Fibroblast of lung (primary cell): ENCODE data around the gene ITPR1. TPM values are rescaled to one million over a fixed set of nuclear protein-coding genes. Genes with fewer than 3 reads are reported as not detected.

Experiments used
- DNase-seq, 2 donors: peaks; one replicate each; pipeline versions ENCODE4 v3.0.0 to v3.0.0-alpha.2; 2010; ENCODE audit warnings: low read depth in 2 of 2
- H2AFZ ChIP-seq: 2 replicates; pipeline ENCODE4 v1.5.1; 2012; ENCODE audit warnings: low read length, control low read depth, inconsistent platforms
- H3K27ac ChIP-seq: 2 replicates; pipeline ENCODE4 v1.5.1; 2011; ENCODE audit warnings: low read length, control low read depth; ENCODE audit not compliant: insufficient read depth
- H3K27me3 ChIP-seq: 2 replicates; pipeline ENCODE4 v1.5.1; 2011; ENCODE audit warnings: mild to moderate bottlenecking, low read length; ENCODE audit not compliant: control insufficient read depth, insufficient read depth
- H3K36me3 ChIP-seq: 2 replicates; pipeline ENCODE4 v1.5.1; 2011; ENCODE audit warnings: low read length; ENCODE audit not compliant: control insufficient read depth, insufficient read depth
- H3K4me1 ChIP-seq: 2 replicates; pipeline ENCODE4 v1.5.1; 2011; ENCODE audit warnings: low read length; ENCODE audit not compliant: control insufficient read depth, insufficient read depth; ENCODE audit errors: extremely low read depth
- H3K4me2 ChIP-seq: 2 replicates; pipeline ENCODE4 v1.5.1; 2011; ENCODE audit warnings: low read length, control low read depth; ENCODE audit not compliant: insufficient read depth; ENCODE audit errors: extremely low read depth
- H3K4me3 ChIP-seq, 4 experiments: fragments of 200-600 bp in 1 of 4; sonication (generic) in 1 of 4; replicated peaks in 1 of 4; 2 replicates each; pipeline ENCODE4 v1.5.1; 2011 to 2016; ENCODE audit warnings: low read length in 4 of 4, low read depth in 3 of 4, mild to moderate bottlenecking in 3 of 4, control low read depth in 2 of 4, inconsistent platforms in 1 of 4, mixed read lengths in 1 of 4; ENCODE audit not compliant: insufficient read depth in 1 of 4; ENCODE audit errors: control extremely low read depth in 1 of 4
- H3K79me2 ChIP-seq: 2 replicates; pipeline ENCODE4 v1.5.1; 2012; ENCODE audit warnings: mild to moderate bottlenecking, low read length, inconsistent platforms; ENCODE audit not compliant: control insufficient read depth, insufficient read depth
- H3K9ac ChIP-seq: 2 replicates; pipeline ENCODE4 v1.5.1; 2011; ENCODE audit warnings: mild to moderate bottlenecking, low read length, control low read depth; ENCODE audit not compliant: insufficient read depth
- H3K9me3 ChIP-seq: 2 replicates; pipeline ENCODE4 v1.5.1; 2012; ENCODE audit warnings: low read depth, low read length; ENCODE audit not compliant: control insufficient read depth, insufficient read depth
- H4K20me1 ChIP-seq: 2 replicates; pipeline ENCODE4 v1.5.1; 2011; ENCODE audit warnings: low read length; ENCODE audit not compliant: control insufficient read depth, insufficient read depth; ENCODE audit errors: extremely low read depth
- EZH2 ChIP-seq: IDR thresholded peaks from 2 replicates; pipeline ENCODE4 v1.5.1; 2012; ENCODE audit warnings: low read length, control low read depth, mild to moderate bottlenecking; ENCODE audit errors: missing control alignments
- polyA plus RNA-seq, 2 donors: library from polyadenylated mRNA; depleted of rRNA in 1 of 2; stranded (reverse) in 1 of 2; unstranded in 1 of 2; fragments of >200 nt; gene quantifications; 2 replicates each; pipeline ENCODE4 v1.2.1, GENCODE V29; 2011 to 2012; ENCODE audit warnings: missing spikeins in 1 of 2
- total RNA-seq: library from RNA; depleted of rRNA; stranded (reverse); fragments of >200 nt; gene quantifications from 2 replicates; pipeline ENCODE4 v1.2.1, GENCODE V29; 2014
- TF ChIP-seq, protein P1 (sequence below), 2 donors: IDR thresholded peaks in 1 of 2; conservative IDR thresholded peaks in 1 of 2; 1 replicate in 1 of 2; 2 replicates in 1 of 2; pipeline ENCODE4 v1.5.1; 2011 to 2012; ENCODE audit warnings: low read length in 2 of 2, control low read depth in 1 of 2, inconsistent platforms in 1 of 2, low read depth in 1 of 2, mild to moderate bottlenecking in 1 of 2

The ITPR1 gene
- total and polyA plus RNA-seq, 2 donors (not counting 1 experiment from before 2014, with no cell fraction given): 19.2 to 87.0 TPM

GRCh38 chr3:4758249-4758860 is 265.2 kb downstream of the ITPR1 start:
- TF ChIP-seq, protein P1, sequence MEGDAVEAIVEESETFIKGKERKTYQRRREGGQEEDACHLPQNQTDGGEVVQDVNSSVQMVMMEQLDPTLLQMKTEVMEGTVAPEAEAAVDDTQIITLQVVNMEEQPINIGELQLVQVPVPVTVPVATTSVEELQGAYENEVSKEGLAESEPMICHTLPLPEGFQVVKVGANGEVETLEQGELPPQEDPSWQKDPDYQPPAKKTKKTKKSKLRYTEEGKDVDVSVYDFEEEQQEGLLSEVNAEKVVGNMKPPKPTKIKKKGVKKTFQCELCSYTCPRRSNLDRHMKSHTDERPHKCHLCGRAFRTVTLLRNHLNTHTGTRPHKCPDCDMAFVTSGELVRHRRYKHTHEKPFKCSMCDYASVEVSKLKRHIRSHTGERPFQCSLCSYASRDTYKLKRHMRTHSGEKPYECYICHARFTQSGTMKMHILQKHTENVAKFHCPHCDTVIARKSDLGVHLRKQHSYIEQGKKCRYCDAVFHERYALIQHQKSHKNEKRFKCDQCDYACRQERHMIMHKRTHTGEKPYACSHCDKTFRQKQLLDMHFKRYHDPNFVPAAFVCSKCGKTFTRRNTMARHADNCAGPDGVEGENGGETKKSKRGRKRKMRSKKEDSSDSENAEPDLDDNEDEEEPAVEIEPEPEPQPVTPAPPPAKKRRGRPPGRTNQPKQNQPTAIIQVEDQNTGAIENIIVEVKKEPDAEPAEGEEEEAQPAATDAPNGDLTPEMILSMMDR (conservative IDR thresholded peaks at IDR 0.05 in 1 of 2, IDR thresholded peaks at IDR 0.05 in 1 of 2; ENCODE audit: low read depth in 1 of 2, low read length in 2 of 2): no peak
- TF ChIP-seq EZH2: no peak
- H3K79me2 ChIP-seq: no peaks in the 10 kb centered on the region
- H4K20me1 ChIP-seq: no peaks in the 10 kb centered on the region
- H2AFZ ChIP-seq: no peak overlapping the region
- H3K36me3 ChIP-seq: no peaks in the 10 kb centered on the region
- no peak overlapping the region for H3K9ac ChIP-seq
- no peak overlapping the region for H3K4me3 ChIP-seq
- no peaks in the 10 kb centered on the region for H3K4me1 ChIP-seq
- no peak overlapping the region for H3K4me2 ChIP-seq
- H3K9me3 ChIP-seq: no peaks in the 10 kb centered on the region
- H3K27ac ChIP-seq: no peak overlapping the region
- no peaks in the 10 kb centered on the region for H3K27me3 ChIP-seq
- no peak for DNase-seq

DNA sequence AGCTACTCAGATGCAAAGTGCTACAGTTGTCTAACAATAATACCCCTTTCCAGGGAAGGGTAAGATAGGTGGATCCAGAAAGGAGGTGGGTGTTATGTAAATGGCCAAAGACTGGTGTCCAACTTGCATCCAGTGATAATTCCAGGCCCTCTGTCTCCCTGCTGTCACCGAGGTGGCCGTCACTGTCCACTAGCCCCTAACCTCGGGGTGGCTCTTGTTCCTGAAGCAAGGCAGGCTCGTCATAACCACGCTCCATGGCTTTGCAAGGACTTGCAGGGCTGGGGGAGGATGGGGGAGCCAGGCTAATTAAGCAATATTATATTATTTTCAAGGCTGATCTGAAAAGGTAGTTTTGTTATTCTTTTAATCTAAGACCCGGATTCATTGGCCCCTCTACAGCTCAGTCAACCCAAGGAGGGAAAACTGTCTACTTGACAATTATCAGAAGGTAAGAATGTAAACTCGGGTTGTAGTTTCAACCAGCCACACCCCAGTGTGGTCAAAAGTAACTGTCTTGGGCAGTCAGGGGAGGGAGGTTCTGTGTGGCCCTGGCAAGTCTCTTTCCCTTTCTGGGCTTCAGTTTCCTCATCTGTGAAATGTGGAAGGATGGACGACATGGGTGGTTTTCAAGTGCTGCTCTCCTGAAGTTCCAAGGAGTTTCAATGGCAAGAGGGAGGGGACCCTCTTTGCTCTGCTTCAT is 266.0 kb downstream of the ITPR1 start:
- H3K79me2 ChIP-seq: no peaks in the 10 kb centered on the region
- no peak overlapping the region for H3K27ac ChIP-seq
- H3K36me3 ChIP-seq: no peaks in the 10 kb centered on the region
- H3K4me1 ChIP-seq: no peaks in the 10 kb centered on the region
- H2AFZ ChIP-seq: no peak overlapping the region
- H3K9ac ChIP-seq: no peak overlapping the region
- DNase-seq: no peak
- H3K4me2 ChIP-seq: no peak overlapping the region
- H3K4me3 ChIP-seq: no peak overlapping the region
- no peaks in the 10 kb centered on the region for H3K9me3 ChIP-seq
- H4K20me1 ChIP-seq: no peaks in the 10 kb centered on the region
- no peaks in the 10 kb centered on the region for H3K27me3 ChIP-seq
- TF ChIP-seq, protein P1 (conservative IDR thresholded peaks at IDR 0.05 in 1 of 2, IDR thresholded peaks at IDR 0.05 in 1 of 2; ENCODE audit: low read depth in 1 of 2, low read length in 2 of 2): no peak
- no peak for TF ChIP-seq EZH2

- Histone ChIP-seq H3K9me3 (no peaks in the 10 kb centered on the region), H2AFZ (no peak overlapping the region), H3K4me2 (no peak overlapping the region), H3K4me1 (no peaks in the 10 kb centered on the region), H3K9ac (no peak overlapping the region), H3K36me3 (no peaks in the 10 kb centered on the region), H3K4me3 (no peak overlapping the region), H3K27me3 (no peaks in the 10 kb centered on the region), H3K27ac (no peak overlapping the region), H3K79me2 (no peaks in the 10 kb centered on the region), H4K20me1 (no peaks in the 10 kb centered on the region)
- DNase-seq: no peak
- TF ChIP-seq EZH2: no peak
- TF ChIP-seq, protein P1 (conservative IDR thresholded peaks at IDR 0.05 in 1 of 2, IDR thresholded peaks at IDR 0.05 in 1 of 2; ENCODE audit: low read depth in 1 of 2, low read length in 2 of 2): no peak
Observed at GRCh38 chr3:4759689-4760312, 266.7 kb downstream of the ITPR1 start.
